Adrenal gland (tissue), 5 donors: ENCODE data around the gene CC2D2A.

Experiments
- POLR2A ChIP-seq, 2 donors: fragments of 450-650 bp; IDR thresholded peaks; one replicate each; pipeline ENCODE4 v1.6.1; 2017; ENCODE audit warnings: antibody characterized with exemption in 2 of 2, mild to moderate bottlenecking in 2 of 2, moderate library complexity in 1 of 2
- TF ChIP-seq, protein P1 (sequence below), 6 experiments: fragments of 450-650 bp in 4 of 6; fragments of 200-600 bp in 2 of 6; sonication (generic) in 1 of 6; IDR thresholded peaks; 1 replicate in 5 of 6; 2 replicates in 1 of 6; pipeline versions ENCODE4 v1.5.1 to v1.8.0; 2016 to 2021; ENCODE audit warnings: antibody characterized with exemption in 6 of 6, mild to moderate bottlenecking in 2 of 6, moderate library complexity in 1 of 6
- donor health status: DM: no; HTN: no; CAD: no.

DNA sequence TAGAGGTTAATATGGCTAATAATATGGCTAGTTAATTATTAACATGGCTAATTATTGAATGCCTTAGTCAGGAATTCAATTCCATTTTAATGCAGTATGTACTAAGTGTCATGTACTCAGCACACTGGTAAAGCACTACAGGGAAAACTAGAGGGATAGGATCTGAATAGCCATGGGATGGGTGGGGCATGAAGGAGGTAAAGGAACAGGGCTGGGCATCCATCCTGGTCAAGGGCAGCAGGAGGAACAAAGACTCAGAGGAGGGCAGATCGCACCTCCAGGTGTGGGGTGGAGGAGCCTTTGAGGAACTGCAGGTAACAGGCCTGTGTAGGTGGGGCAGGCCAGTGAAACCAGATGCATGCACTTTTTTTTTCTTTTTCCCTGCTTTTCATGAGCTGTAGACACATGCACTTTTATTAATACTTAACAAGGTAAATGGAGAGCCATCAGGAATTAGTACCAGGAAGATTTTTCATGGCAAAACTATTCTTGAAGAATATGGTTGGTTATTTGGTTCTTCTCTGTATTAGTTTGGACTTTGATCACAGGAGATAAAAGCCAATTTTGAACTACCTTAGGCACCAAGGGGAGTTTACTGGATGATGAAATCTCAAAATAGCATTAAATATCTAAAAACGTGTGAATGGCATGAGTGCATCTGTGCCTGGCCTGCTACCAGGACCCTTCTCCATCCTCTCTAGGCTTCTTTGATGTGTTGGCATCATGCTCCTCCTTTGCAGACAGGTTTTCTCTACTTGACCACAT lies 88.3 kb downstream of the CC2D2A start:
- TF ChIP-seq, protein P1, sequence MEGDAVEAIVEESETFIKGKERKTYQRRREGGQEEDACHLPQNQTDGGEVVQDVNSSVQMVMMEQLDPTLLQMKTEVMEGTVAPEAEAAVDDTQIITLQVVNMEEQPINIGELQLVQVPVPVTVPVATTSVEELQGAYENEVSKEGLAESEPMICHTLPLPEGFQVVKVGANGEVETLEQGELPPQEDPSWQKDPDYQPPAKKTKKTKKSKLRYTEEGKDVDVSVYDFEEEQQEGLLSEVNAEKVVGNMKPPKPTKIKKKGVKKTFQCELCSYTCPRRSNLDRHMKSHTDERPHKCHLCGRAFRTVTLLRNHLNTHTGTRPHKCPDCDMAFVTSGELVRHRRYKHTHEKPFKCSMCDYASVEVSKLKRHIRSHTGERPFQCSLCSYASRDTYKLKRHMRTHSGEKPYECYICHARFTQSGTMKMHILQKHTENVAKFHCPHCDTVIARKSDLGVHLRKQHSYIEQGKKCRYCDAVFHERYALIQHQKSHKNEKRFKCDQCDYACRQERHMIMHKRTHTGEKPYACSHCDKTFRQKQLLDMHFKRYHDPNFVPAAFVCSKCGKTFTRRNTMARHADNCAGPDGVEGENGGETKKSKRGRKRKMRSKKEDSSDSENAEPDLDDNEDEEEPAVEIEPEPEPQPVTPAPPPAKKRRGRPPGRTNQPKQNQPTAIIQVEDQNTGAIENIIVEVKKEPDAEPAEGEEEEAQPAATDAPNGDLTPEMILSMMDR (IDR thresholded peaks at IDR 0.05) = no peak
- no peak for TF ChIP-seq POLR2A (IDR thresholded peaks at IDR 0.05)
